ENCODE data around the gene SLC22A1.
"Not testable (repeated sequence)": the region's sequence is repeated elsewhere in the genome, so short reads cannot be mapped to it uniquely, and the experiment has no call there.

The SLC22A1 gene

GRCh38 chr6:160125105-160125504 is 3.5 kb downstream of the SLC22A1 start:
- DNase-seq = not testable (repeated sequence)

DNA sequence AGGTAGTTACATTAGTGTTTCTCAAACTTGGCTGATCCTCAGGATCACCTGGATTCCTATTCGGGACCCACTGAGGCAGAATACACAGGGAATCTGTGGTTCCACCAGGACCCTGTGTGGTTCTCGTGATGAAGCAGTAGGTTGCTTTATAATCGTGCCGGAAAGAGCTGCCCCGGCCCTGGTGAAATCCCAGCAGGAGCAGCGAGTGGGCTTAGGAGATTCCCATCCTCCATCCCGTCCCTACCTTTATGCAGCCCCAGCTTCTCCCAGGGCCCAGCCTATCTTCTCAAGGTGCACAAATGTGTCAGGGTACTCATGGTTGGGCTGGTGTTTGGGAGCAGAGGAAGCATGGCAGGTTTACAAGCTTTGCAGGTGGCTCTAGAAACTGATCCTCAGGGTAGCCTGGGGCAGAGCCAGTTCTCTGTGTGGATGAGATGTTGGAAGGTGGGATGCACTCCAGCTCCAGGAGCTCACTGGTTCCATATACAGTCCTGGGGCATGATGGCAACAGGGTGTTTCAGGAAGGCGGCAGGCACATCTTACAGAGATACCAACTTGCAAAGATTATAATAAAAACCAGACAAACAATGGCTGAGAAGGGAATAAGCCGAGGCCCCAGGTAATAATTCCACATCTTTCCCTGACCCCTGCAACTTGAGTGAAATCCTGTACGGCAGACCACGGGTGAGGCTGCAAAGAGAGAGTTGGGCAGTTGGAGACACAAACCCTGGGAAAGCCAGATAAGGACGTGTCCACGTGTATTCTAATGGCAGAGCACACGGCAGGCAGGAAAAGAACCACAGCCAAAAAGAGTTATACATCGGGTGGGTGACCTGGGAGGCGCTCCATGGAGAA is 5.9 kb downstream of the SLC22A1 start:
- DNase-seq = no peak

- DNase-seq = no peak
Measured at GRCh38 chr6:160128125-160128683, 6.6 kb downstream of the SLC22A1 start.

DNA sequence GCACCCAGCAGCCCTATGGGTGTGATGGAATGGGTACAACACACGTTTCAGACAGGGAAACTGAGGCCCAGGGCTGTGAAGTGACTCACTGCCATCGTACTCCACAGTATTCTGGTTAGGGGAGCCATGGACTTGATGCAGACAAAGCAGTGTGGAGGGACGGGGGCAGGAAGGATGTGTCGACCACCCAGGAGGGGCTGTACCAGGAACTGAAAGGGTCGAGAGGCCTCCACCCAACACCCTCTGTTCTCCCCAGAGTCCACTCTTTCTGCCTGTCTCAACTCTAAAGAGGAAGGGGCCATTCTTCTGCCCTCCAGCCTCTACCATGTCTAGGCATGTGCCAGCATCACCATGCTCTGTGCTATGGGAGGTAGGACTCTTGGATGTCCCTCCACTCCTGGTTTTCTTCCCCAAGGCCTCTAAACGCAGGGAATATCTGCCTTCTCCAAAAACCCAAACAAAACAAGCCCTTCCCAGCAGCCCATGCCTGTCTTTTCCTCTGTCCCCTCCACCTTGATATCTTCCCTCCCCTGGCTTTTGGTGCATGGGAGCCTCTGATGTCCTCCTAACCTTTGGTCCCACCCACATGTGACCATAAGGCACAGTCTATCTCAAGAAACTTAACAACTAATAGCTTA is 7.4 kb downstream of the SLC22A1 start:
- no peak for DNase-seq

DNA sequence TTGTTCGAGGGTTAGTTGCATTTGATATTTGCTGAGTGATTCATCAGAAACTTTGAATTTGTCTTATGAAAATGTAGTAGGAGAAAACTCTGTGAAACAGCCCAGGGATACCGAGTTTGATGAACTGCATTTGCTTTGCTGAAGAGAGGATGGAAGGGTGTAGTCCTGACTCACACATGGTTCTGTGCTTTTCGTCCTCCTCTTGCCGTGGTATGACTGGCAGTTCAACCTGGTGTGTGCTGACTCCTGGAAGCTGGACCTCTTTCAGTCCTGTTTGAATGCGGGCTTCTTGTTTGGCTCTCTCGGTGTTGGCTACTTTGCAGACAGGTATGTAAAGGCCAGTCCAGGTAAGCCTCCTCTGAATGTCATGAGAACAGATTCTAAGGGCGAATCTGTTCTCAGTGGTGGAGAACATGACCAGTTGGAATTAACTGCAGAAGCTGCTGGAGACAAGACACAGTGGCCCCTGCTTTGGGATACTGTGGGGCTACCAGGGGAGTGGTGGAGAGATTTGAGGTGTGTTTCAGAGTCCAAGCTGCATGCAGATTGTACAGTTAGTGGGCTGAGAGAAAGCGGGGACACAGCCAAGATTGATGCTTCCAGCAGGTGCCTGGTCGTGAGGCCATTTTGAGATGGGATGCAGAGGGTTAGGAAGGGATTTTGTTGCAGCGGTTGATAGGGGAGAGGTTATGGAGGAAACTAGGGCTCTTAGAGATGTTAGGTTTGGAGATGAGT is 8.4 kb downstream of the SLC22A1 start:
- DNase-seq = no peak

- no peak for DNase-seq
Measured at GRCh38 chr6:160130729-160131484, 9.3 kb downstream of the SLC22A1 start.

- no peak for DNase-seq
Measured at GRCh38 chr6:160131636-160132296, 10.2 kb downstream of the SLC22A1 start.

- DNase-seq = no peak
Measured at GRCh38 chr6:160132297-160132637, 10.7 kb downstream of the SLC22A1 start.

- DNase-seq = no peak
Measured at GRCh38 chr6:160132776-160133338, 11.2 kb downstream of the SLC22A1 start.

GRCh38 chr6:160133441-160134336 is 12.1 kb downstream of the SLC22A1 start:
- DNase-seq = no peak

GRCh38 chr6:160134337-160134751 is 12.7 kb downstream of the SLC22A1 start:
- DNase-seq = not testable (repeated sequence)

GRCh38 chr6:160134779-160135547 is 13.3 kb downstream of the SLC22A1 start:
- DNase-seq = no peak

DNA sequence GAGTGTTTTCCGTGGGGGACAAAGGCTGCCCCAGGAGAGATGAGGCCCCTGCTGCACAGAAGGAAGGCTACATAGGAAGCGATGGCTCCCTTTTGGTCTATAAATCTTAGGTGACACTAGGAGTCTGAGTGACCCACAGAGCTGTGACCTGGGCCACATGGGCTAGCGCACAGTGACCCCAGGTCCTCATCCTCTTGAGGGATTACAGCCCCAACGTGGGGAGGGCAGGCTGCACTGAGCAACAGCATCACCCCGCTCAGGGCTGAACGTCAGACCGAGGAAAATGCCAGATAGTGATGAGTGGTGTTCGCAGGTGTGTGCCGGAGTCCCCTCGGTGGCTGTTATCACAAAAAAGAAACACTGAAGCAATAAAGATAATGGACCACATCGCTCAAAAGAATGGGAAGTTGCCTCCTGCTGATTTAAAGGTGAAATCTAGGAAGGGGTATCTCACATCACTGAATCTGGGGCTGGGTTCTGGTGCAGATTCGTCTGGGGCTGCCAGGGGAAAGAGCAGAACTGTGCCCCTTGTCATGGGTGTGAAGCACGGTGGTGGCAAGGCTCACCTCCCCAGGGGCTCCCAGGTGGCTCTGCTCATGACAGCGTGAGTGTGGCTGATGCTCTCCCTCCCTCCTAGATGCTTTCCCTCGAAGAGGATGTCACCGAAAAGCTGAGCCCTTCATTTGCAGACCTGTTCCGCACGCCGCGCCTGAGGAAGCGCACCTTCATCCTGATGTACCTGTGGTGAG is 14.5 kb downstream of the SLC22A1 start:
- DNase-seq = no peak

DNA sequence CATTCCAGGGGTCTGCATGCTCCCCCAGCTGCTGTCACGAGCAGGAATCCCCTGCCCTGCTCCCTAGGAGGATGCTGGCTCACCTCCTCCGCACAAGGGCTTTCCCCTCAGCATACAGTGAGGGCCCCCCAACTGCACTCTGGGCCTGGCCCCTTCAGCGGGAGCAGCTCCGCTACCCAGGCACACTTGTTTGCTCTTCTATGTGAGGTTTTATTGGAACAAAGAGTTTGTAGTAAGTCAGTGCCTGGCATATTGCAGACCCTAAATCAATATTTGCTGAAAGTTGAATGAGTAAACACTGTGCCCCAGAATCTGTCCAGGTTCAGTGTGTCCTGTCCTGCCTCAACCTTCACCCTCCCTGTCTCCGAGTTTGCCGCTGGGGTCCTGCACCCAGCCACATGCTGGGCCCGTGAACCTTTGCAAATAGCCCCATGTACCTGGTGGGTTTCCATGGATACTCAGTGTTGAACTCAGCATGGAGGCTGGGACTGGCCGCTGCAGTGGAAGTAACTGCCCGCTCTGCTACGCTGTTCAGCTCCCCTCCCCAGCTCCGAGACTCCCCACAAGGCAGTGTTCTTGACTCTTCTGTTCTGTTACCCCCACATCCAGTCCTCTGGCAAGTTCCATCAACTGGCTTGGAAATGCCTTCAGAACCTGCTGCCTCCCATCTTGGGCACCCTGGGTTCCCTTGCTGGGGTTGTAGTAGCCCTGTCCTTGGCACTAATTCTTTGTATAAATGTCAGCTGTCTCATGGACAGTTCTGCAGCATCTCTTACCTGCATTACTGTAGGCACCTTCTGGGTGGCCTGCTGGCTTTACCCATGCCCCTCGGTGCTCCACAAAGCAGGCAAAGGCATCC is 15.7 kb downstream of the SLC22A1 start:
- no peak for DNase-seq

GRCh38 chr6:160137989-160138835 is 16.6 kb downstream of the SLC22A1 start:
- DNase-seq = peak; percentile 47

GRCh38 chr6:160138839-160139419 is 17.3 kb downstream of the SLC22A1 start:
- DNase-seq = no peak

DNA sequence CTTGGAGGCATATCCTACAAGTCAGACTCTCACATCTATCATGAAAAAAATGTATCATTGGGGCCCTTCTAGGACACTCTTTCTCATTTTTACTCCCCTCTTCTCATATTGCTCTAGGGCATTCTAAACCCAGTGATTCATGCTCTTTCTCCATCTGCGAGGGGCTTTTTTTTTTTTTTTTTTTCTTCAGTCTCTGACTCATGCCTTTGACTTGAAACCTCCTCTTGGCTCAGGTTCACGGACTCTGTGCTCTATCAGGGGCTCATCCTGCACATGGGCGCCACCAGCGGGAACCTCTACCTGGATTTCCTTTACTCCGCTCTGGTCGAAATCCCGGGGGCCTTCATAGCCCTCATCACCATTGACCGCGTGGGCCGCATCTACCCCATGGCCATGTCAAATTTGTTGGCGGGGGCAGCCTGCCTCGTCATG is 17.8 kb downstream of the SLC22A1 start:
- no peak for DNase-seq

Measured in activated CD4-positive, CD25-positive, alpha-beta regulatory T cell treated with anti-CD3 and anti-CD28 coated beads, Interleukin-2, amount 50 U/mL, for 72 hours (primary cell).